ENCODE results near the gene TNIP3.
"Not testable (repeated sequence)": the region's sequence is repeated elsewhere in the genome, so short reads cannot be mapped to it uniquely, and the experiment has no call there.

The TNIP3 gene

GRCh38 chr4:121177246-121178137 is 13.4 kb upstream of the TNIP3 start:
- DNase-seq = no peak

GRCh38 chr4:121176082-121176934 is 12.2 kb upstream of the TNIP3 start:
- DNase-seq = no peak

GRCh38 chr4:121171477-121171876 is 7.4 kb upstream of the TNIP3 start:
- DNase-seq = not testable (repeated sequence)

DNA sequence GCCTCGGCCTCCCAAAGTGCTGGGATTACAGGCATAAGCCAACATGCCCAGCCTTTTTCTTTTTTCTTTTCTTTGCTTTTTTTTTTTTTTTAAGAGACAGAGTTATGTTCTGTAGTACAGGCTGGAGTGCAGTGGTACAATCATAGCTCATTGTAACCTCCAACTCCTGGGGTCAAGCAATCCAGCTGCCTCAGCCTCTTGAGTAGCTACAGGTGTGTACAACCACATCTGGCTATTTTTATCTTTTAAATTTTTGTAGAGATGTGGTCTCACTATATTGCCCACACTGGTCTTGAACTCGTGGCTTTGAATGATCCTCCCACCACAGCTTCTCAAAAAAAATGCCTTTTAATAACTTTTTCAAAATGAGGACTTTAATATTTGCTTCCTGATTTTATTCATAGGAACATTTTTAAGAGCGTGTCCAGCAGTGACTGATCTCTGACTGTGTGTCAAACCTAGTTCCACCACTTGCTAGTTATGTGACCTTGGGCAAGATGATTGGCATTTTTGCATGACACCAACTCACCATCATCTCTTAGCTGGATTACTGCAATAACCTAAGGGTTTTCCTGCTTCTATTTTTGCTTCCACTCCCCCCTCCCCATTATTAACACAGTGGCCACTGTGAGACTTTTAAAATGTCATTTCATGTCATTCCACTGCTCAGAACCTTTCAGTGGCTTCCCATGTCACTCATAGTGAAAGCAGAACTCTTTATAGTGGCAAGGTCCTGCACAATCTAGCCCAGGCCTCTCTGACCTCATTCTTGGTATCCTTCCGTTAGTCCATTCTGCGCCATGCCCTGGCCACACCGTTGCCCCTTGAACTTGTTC is 4.5 kb upstream of the TNIP3 start:
- DNase-seq = no peak

- DNase-seq = no peak
Measured at GRCh38 chr4:121166976-121167375, 2.9 kb upstream of the TNIP3 start.

DNA sequence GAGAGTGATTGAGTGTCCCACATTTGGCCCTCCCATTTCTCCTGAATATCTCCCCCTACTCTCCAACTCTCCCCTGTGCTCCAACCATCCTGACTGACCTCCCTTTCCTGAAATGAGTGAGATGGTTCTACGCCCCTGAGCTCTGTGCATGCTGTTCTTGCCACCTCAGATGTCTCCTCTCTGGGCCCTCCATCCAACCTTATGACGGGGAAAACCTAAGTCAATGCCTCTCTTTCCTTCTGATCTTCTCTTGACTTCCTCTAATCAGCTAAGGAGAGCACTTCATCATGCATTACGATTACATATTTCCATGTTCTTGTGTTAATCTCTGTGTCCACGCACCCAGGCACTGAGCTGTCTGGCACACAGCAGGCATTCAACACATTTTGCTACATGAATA is 1.1 kb upstream of the TNIP3 start:
- no peak for DNase-seq

- no peak for DNase-seq
Measured at GRCh38 chr4:121156822-121157769, 7.0 kb downstream of the TNIP3 start.

DNA sequence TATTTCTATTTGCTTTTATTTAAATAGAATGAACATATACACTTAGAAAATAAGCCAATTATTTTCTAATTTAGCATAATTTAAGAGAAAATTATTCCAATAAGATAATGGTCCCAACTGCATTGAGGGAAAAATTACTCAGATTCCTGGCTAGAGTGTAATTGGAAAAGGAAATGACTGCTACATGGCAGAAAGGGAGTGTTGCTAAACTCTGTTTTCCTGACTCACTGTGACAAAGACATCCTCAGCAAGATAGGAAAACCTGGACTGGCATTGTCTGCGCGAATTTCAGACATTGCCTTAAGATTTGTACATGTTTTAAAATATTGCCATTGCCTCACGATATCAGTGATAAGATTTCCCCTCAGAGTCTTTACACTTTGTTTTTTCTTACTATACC is 8.2 kb downstream of the TNIP3 start:
- no peak for DNase-seq

- DNase-seq = no peak
Measured at GRCh38 chr4:121154103-121154515, 10.0 kb downstream of the TNIP3 start.

DNA sequence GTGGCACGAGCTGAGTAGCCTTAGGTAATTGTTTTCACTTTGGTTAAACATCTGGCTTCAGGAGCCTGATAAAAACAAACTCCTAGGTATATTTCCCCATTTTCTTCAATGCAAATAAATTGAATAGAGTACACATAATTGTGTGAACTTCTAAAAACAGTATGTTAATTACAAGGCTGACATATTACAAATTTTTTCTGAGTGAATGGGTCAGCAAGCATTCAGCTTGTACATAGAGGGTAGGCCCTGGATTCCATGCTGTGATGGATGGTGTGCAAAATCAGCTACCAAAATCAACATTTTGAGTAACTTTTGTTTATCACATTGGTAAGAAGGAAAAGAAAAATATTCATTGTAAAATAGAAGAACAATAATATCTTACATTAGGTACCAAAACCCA is 12.2 kb downstream of the TNIP3 start:
- no peak for DNase-seq

GRCh38 chr4:121150486-121150885 is 13.6 kb downstream of the TNIP3 start:
- no peak for DNase-seq

DNA sequence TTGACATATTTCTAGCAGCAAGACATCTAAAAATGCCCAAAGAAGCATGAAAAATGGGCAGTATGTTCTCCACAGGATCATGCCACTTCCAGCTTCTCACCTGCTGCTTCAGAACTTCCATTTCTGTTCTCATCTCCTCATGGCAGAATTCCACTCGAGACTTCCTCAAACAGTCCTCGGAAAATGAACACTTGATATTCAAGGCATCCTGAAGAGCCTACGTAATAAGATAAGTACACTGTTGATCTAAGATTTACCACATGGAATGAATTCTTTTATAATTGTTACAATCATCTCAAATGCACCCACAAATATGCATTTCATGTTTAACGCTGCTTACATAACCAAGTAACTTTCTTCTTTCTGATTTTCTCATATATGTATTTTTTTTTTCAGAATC is 14.1 kb downstream of the TNIP3 start:
- no peak for DNase-seq

- no peak for DNase-seq
Measured at GRCh38 chr4:121148621-121149020, 15.5 kb downstream of the TNIP3 start.

GRCh38 chr4:121148000-121148399 is 16.1 kb downstream of the TNIP3 start:
- DNase-seq = no peak

- no peak for DNase-seq
Measured at GRCh38 chr4:121146530-121146929, 17.6 kb downstream of the TNIP3 start.

DNA sequence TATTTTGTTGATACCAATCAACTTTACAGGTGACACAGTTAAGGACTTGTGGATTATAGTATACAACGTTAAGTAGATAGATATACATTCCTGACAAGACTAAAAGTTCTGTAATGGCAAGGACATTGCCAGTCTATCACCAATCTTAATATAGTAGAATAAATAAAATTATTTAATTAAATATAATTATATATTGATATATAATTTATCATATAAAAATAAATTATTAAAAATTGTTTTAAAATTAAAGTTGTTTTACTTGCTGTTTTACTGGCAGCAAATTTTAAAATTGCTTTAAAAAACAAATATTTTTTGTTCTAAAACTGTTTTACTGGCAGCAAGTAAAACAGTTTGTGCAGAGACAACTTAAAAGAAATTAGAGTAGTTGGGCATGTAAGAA is 18.7 kb downstream of the TNIP3 start:
- DNase-seq = no peak

DNA sequence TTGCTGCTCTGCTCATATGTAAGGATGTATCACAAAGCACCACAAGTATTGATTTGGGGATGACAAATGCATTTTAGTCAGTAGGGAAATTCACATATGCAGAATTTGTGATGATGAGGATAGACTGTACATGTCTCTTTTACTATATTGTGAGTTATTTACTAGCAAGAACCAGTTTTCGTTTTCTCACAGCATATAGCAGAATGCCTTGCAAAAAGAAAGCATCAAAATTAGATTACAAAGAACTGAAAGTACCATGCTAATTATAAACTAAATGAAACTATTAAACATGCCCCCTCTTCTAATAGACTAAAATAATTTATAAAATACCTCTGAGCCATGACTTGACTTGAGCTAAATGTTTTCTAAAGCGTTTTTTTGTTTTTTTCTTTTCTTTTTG is 20.1 kb downstream of the TNIP3 start:
- DNase-seq = no peak

GRCh38 chr4:121143131-121143530 is 21.0 kb downstream of the TNIP3 start:
- no peak for DNase-seq

DNA sequence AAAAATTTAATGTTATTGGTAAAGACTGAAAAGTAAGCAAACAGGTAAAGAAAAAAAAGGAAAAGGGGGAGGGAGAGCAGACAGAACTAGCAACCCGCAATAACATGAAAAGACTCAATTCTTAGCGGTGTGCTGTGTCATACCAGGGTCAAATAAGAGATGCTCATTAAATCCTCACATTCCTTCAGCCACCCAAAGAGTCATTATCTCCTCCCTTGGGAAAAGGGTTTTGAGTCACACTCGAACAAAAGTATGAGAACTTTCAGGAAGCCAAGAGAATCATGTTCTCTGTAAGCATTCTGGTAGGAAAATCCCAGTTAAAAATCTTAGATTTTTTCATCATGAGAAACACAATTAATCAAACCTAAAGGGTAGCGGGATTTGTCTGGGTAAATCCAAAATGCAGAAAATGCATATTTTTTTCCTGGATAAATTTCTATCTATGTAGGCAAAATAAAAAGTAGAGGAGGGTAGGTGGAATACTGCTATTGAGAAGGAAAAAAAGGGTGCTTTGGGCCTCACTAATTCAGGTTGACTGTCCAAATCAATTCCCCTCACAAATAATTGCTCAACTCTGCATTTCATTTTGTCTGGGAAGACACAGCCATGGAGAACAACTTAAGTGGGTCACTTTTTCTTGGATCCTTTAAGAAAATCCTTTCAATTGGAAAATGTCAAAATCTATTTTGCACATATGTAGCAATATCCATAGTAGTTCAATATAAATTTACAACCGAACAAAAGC is 23.2 kb downstream of the TNIP3 start:
- DNase-seq = no peak

DNA sequence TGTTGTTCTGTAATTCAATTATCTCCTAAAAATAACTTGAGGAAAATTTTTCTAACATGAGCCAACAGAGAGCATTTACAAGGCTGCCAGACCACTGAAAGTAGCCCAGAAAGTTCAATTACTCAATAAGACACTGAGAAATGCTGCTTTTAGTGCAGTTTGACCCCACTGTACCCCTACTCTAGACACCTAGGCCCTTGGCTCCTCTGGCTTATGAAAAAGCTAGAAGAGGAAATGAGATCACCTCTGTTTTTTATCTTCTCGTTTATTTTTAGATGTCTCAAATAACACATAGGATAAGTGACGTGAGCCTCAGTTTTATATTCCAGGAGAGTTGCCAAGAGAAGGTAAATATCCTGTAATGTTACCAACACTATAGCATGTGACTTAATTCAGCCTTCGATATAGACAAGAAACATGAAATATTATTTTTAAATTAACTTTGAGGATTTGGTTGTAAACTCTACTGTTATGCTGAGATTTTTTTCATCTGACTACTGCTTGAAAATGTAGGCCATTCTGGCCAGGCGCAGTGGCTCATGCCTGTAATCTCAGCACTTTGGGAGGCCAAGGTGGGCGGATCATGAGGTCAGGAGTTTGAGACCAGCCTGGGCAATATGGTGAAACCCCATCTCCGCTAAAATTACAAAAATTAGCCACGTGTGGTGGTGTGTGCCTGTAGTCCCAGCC is 24.4 kb downstream of the TNIP3 start:
- no peak for DNase-seq
